ENCODE results near the gene MTIF2.
"Not testable (repeated sequence)": the region's sequence is repeated elsewhere in the genome, so short reads cannot be mapped to it uniquely, and the experiment has no call there.

The MTIF2 gene, protein sequence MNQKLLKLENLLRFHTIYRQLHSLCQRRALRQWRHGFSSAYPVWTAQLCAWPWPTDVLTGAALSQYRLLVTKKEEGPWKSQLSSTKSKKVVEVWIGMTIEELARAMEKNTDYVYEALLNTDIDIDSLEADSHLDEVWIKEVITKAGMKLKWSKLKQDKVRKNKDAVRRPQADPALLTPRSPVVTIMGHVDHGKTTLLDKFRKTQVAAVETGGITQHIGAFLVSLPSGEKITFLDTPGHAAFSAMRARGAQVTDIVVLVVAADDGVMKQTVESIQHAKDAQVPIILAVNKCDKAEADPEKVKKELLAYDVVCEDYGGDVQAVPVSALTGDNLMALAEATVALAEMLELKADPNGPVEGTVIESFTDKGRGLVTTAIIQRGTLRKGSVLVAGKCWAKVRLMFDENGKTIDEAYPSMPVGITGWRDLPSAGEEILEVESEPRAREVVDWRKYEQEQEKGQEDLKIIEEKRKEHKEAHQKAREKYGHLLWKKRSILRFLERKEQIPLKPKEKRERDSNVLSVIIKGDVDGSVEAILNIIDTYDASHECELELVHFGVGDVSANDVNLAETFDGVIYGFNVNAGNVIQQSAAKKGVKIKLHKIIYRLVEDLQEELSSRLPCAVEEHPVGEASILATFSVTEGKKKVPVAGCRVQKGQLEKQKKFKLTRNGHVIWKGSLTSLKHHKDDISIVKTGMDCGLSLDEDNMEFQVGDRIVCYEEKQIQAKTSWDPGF
- total RNA-seq: 48.2 to 81.3 reads per million in 2 experiments

DNA sequence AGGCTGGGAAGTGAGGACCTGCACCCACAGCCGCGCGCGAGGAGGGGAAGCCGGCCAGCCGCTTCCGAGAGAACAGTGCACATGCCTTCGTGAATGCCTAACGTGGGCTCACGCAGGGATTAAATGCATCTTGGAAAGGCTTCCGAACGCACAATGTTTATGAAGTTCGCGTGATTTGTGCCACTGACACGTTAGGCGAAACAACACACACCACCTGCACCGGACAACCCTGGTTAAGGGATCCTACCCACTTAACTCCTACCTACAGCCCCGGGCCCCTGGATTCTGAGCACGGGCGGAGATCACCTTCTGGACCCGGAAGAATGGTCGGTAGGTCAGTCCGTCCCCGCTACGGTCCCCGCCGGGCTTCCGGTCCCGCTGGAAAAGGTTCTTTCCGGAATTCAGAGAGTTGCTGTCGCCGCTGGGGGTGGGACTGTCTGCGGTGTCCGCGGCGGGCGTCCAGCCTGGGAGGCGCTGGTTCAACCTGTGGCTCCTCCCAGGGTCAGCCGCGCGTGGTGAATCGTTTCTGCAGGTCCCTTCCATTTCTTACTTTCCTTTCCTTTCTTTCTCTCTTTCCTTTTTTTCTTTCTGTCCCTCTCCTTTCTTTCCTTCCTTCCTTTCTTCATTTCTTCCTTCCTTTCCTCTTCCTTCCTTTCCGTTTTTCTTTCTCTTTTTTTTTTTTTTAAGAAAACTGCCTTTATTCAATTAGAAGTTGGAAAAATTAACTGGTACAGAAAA lies at the start of gene MTIF2:
Gene MTIF2, minus strand, starts transcription at position 325 of the 738 bp plus-strand sequence. CDS start 5,373 bp downstream, outside the sequence.
- peak; percentile 70 for DNase-seq (ENCODE audit: low read depth)

DNA sequence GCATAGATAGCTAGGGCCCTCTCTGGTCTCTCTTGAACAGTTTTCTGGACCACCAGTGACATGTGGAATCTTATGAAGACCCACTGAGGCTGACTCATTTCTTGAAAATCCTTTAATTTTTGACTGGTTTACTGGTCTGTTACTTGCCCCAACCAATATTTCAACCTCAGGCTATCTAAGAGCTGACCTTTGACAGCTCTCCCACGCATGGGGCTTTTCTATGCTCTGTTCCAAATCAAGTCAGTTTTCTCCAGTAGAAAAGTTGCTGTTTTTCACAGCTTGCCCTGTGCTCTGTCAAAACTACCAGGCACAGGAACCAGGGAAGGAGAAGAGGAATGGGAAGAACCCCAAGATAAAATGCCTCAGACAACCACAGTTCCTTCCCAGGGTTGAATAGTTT lies 46.0 kb upstream of the MTIF2 start:
- no peak for DNase-seq (ENCODE audit: low read depth)

DNA sequence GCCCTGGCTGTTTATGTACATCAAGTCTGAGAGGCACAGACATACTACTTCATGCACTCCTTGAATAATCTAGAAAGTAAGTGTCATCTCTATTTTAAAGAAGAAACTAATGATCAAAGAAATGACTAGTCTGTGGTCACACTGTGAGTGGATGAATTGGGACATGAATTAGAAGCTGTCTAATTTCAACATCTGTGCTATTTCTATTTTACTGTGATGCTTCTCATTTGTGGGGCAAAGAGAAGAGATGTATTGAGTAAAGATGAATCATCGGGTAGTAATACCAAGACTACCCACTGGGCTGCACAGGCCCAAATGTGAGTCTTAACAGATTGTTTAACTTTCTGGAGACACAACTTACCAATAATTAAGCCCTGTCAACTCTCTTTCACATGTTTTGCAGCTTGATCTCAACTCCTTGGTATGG lies 42.4 kb upstream of the MTIF2 start:
- DNase-seq (ENCODE audit: low read depth): no peak

DNA sequence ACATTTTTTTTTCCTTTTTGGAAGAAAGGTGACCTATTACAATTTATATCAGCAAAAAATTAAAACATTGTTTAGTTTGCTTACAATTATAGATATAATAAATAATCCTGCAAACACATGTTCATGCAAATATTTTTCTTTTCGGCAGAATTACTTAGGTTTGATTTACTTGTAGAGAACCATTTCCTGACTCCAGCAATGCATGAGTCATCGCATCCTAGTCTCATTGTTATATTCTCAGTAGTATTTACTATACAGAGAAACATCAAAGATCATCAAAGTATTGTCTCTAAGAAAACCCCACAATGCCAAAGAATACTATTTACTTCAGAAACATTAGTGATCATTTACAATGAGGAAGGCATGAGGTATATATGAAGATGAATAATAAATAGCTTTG lies 40.4 kb upstream of the MTIF2 start:
- no peak for DNase-seq (ENCODE audit: low read depth)

DNA sequence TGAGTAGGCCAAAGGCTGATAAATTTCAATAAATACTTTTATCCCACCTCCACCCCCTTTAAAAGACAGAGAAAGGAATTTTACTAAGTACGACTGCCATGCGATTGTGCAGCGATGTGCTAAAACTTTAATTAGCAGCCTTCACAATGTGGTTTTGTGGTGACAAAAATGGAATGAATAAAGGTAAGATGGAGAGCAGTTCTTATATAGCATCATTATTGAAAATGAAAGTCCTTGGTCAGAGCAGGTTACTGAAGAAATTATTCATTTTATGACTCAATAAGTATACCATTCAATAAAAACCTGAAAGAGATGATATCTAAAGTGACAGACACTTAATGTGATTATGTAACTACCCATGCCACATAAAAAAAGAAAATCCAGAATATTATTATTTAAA lies 33.2 kb upstream of the MTIF2 start:
- no peak for DNase-seq (ENCODE audit: low read depth)

DNA sequence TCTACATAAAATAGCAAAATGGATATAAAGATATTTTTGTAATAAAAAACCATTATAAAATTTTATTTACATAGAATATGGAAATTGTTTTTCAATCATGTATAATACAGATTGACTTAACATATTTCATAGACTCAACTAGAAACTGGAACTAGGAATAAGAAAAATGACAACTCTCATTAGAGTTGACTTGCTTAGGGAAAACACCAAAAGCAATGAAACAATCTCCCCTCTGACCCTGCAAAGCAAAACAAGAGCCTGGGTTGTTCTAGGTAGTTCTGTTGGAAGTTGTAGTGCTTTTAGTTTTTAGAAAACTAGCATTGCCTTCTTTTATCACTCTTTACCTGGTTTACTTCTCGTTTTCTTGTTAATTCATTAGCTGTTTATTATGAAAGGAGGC lies 32.2 kb upstream of the MTIF2 start:
- no peak for DNase-seq (ENCODE audit: low read depth)

DNA sequence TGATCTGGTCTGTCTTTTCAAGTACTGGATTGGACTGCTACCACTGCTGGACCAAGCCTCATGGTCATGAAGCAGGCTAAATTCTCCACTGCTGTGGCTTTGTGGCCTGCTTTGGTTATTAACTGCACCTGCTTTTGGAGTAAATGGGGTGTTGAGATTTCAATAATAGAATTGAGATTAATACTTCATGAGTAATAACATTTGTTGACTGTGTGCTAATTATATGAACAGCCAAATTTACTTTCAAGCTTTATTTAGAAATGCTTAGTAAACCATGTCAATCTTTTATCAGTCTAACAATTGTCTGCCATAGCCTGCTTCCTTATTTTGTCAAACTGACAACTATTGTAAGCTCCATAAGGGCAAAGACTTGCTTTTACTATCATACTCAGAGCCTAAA lies 27.4 kb upstream of the MTIF2 start:
- DNase-seq (ENCODE audit: low read depth): no peak

DNA sequence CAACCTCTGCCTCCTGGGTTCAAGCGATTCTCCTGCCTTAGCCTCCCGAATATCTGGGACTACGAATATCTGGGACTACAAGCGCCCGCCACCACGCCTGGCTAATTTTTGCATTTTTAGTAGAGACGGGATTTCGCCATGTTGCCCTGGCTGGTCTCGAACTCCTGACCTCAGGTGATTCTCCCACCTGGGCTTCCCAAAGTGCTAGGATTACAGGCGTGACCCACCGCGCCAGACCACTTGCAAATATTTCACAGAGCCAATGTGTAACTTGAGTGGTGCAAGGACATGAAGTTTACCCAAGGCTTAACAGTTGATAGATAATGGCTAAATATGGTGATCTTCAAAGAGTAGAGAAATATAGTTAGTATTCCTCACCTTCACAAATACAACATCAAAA lies 14.1 kb upstream of the MTIF2 start:
- no peak for DNase-seq (ENCODE audit: low read depth)

DNA sequence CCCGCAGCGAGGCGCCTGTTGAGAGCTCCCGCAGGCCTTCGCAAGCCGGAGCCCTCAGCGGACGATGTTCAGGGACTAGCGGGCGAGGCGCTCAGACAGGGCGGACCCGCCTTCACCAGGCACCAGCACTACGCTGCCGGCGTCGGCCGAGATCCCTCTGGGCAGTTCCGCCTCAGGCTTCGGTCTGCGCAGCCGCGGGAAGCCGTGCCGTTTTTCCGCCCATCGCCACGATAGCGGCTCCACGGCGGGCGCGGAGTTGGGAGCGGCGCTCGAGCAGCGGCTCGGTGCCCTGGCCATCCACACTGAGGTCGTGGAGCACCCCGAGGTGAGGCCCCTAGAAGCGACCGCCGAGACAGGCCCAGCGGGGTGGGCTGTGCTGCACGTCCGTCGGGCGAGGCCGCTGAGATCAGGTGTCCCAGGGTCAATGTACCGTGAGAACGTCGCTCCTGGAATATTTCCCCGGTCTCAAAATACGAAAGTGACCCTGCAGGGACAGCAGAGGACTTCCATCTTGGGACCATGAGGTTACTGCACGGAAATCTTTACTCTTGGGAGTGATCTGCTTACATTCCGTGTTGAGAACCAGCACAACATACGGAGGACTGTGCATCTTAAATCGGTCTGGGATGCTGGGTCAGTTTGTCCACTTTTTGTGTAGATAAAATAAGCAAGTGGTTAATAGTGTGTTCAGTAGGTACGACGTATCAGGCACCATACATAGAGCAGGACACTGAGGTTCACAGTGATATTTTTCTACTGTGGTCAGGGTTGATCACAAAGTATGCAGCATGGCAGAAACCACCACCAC lies 13.3 kb upstream of the MTIF2 start:
- DNase-seq (ENCODE audit: low read depth): peak; percentile 77

DNA sequence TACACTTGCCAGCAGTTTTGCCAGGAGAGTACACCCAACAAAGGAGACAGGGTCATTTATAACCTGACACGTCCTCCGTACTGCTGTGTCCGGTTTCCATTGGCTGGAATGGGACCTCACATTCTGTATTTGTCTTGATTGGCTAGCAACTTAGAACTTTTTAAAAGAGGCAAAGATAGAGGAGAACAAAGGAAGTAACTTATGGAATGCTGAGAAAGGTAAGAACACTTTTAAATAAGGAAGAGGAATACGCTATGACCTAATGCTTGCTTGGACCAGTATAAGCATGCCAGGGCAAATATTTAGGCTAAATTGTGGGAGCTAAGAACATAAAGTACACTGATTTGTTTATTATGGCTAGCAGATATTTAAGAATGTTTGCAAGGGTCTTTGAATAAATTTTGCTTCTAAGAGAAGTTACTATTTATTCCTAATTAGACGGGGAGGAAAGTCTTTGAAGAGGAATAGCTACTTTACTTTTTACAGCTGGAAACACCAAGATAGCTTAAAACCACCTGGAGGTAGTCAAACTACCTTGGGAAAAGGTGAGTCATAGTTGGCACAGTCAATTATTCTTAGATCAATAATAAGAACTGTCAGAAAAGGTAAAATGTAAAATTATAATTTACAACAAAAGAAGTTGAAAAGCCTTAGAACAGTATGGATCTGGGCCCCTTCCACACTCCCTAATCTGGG lies 12.0 kb upstream of the MTIF2 start:
- not testable (repeated sequence) for DNase-seq (ENCODE audit: low read depth)

DNA sequence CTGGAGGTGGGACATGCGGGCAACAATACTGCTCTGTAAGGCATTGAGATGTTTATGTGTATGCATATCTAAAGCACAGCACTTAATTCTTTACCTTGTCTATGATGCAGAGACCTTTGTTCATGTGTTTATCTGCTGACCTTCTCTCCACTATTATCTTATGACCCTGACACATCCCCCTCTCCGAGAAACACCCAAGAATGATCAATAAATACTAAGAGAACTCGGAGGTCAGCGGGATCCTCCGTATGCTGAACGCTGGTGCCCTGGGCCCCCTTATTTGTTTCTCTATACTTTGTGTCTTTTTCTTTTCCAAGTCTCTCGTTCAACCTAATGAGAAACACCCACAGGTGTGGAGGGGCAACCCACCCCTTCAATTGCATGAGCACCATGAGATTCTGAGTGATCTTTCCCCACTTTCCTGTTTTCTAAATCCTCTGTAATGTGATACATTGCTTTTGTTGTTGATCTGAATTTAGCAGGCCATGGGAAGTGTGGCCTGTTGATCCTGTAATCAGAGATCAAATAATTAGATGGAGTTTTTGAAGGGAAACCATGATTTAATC lies 10.9 kb upstream of the MTIF2 start:
- not testable (repeated sequence) for DNase-seq (ENCODE audit: low read depth)

DNA sequence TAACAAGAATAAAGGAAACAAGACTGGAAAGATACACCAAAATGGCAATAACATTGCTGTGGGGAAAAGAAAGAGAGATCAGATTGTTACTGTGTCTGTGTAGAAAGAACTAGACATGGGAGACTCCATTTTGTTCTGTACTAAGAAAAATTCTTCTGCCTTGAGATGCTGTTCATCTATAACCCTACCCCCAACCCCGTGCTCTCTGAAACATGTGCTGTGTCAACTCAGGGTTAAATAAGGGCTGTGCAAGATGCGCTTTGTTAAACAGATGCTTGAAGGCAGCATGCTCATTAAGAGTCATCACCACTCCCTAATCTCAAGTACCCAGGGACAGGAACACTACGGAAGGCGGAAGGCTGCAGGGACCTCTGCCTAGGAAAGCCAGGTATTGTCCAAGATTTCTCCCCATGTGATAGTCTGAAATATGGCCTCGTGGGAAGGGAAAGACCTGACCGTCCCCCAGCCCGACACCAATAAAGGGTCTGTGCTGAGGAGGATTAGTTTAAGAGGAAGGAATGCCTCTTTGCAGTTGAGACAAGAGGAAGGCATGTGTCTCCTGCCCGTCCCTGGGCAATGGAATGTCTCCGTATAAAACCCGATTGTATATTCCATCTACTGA lies 10.3 kb upstream of the MTIF2 start:
- DNase-seq (ENCODE audit: low read depth): not testable (repeated sequence)

DNA sequence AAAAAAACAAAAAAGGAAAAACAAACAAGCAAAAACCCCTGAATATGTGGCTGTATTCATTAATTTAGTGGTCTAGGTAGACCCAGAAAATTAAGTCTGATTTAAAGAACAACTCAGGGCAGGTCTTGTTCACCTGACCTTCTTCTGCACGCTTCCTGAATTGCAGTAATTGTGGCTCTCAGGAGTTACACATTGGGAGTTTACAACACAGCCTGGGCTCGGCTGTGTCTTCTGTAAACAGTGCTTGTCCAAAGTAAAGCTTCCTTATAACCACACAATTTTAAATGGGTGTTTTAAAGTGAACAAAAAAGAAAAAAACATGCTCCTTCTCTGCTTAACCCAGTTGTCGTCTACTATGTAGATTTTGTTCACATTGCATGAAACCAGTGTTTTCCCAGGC lies 8.3 kb upstream of the MTIF2 start:
- no peak for DNase-seq (ENCODE audit: low read depth)

DNA sequence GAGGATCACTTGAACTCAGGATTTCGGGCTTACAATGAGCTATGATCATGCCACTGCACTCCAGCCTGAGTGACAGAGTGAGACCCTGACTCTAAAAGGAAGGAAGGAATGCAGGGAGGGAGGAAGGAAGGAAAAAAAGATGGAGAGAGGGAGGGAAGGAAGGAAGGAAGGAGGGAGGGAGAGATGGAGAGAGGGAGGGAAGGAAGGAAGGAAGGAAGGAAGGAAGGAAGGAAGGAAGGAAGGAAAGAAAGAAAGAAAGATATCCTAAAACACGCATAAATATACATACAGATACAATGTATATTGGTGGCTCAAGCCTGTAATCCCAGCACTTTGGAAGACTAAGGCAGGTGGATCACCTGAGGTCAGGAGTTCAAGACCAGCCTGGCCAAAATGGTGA lies 5.3 kb upstream of the MTIF2 start:
- DNase-seq (ENCODE audit: low read depth): not testable (repeated sequence)

DNA sequence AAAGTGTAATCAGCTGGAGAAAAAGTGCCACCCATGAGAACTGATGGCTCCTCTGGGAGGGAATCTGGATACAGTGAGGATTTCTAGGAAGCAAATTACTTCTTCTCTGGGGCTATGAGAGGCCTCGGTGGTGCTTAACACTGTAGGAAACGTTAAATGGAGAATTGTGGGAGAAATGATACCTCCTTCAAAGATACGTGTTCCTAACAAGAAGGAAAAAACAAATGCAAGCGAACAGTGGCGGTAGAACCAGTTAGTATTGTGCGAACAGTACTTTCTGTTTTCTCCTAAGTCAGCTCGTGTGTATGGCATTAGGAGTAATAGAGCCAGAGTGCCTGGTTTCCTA lies 587 bp upstream of the MTIF2 start:
- DNase-seq (ENCODE audit: low read depth): no peak

DNA sequence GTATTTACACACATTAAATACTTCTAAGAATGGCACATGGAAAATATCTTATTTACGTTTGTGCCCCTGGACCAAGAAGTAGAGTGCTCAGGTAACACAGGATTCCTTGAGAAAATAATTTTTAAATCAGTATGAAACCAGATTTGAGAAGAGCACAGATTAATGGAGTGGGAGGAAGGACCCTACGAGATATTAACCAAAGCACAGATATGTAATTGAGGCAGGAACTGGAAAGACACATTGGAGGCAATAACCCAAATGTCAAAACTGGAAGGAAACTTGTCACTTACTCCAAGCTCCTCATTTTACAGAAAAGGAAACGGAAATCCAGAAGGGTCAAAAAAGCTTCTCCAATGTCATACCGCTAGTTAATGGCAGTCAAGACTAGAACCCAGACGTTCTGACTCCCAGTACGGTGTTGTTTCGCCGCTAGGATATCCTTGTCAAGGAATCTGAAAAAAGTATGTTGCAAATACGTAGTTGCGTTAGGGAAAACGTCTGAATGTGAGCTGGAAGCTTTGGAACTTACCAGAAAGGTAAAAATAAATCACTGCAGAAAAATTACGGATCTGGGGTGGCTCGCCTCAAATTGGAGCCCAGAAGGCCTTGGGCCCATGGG lies 634 bp downstream of the MTIF2 start:
- no peak for DNase-seq (ENCODE audit: low read depth)

DNA sequence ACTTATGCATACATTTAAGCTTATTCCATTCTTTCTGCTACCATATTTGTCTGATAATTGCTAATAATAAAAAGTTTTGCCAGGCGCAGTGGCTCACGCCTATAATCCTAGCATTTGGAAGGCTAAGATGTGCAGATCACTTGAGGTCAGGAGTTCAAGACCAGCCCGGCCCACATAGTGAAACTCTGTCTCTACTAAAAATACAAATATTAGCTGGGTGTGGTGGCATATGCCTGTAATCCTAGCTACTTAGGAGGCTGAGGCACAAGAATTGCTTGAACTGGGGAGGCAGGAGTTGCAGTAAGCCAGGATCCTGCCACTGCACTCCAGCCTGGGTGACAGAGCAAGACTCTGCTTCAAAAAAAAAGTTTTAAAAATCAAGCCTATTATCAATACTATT lies 9.4 kb downstream of the MTIF2 start:
- not testable (repeated sequence) for DNase-seq (ENCODE audit: low read depth)

DNA sequence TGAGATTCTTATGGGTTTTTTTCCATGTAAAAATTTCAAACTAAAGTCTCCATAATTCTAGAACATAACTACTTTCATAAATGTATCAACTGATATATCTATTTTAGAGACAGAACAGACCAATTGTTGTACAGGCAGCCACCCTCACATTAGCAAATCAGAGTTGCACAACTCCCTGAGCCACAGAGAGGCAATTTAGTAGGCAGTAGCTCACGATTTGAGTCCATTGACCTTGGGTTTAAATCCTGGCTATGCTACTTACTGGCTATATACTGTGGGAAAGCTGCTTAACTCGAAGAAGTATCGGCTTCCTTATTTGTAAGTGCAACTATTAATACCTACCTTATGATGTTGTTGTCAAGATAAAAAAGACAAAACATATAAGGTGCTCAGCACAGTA lies 16.2 kb downstream of the MTIF2 start:
- no peak for DNase-seq (ENCODE audit: low read depth)

DNA sequence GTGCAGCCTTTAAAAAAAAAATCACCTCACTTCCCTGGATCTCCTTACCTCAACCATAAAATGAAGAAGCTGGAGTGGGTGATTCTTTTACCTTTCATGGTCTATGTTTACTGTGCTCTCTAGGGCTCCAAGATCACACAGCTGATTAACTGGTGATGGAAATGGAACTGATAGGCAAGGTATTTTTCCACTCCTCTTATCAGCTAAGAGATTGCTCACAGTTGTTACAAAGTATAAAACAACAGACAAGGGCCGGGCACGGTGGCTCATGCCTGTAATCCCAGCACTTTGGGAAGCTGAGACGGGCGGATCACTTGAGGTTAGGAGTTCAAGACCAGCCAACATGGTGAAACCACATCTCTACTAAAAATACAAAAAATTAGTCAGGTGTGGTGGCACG lies 22.0 kb downstream of the MTIF2 start:
- DNase-seq (ENCODE audit: low read depth): no peak

DNA sequence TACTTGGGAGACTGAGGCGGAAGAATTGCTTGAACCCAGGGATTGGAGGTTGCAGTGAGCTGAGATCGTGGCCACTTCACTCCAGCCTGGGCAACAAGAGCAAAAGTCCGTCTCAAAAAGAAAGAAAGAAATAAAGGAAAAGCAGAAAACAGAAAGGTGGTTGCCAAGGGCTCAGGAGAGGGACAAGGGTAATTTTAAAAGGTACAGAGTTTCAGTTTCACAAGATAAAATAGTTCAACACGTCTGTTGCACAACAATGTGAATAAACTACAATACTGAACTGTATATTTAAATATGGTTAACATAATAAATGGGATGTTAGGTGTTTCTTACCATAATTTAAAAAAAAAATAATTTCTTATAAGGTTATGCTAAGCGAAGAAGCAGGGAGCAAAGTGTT lies 23.6 kb downstream of the MTIF2 start:
- no peak for DNase-seq (ENCODE audit: low read depth)

Measured in T follicular helper cell (primary cell).